ENCODE measurements around the gene UBP1. TPM values are rescaled to one million over a fixed set of nuclear protein-coding genes. Genes with fewer than 3 reads are reported as not detected.

The UBP1 gene
- total RNA-seq, 1 experiment from 2014 or later = 69.5 TPM

- Histone ChIP-seq H3K79me2 (ENCODE audit: insufficient read depth, low read length) (no peaks in the 10 kb centered on the region; the same call in 1 of the 2 replicates), H3K27ac (ENCODE audit: low read depth, low read length) (no peak overlapping the region), H3K9me3 (ENCODE audit: control insufficient read depth in 1 of 2, insufficient read depth in 1 of 2, low read depth in 1 of 2, low read length in 2 of 2) (no peaks in the 10 kb centered on the region), H2AFZ (ENCODE audit: low read depth, low read length, poor library complexity, severe bottlenecking) (no peak overlapping the region), H3K9ac (ENCODE audit: low read length) (no peak overlapping the region), H3K4me2 (ENCODE audit: low read length) (no peak overlapping the region), H3K27me3 (ENCODE audit: insufficient read depth, low read length) (no peaks in the 10 kb centered on the region), H3K36me3 (ENCODE audit: control insufficient read depth in 1 of 2, insufficient read depth in 2 of 2, low read length in 2 of 2) (peaks cover 59 to 69% of the 10 kb centered on the region in 2 experiments; a peak in 3 of 4 replicates), H3K4me1 (ENCODE audit: control insufficient read depth in 1 of 2, insufficient read depth in 2 of 2, low read length in 2 of 2) (peaks cover 6 to 8% of the 10 kb centered on the region in 2 experiments), H3K9me2 (ENCODE audit: insufficient read depth) (no peaks in the 10 kb centered on the region), H4K20me1 (ENCODE audit: insufficient read depth) (peaks cover 17% of the 10 kb centered on the region; the same call in 1 of the 2 replicates), H3K4me3 (replicated peaks in 1 of 2; ENCODE audit: low read depth in 1 of 2, low read length in 2 of 2) (no peak overlapping the region)
- CTCF ChIA-PET = interaction anchor here (0.6 kb wide), 1 partner anchor 267 kb away, joined by 3 read pairs; no protein-coding TSS in a partner anchor
- no TSS peak for BruUV-seq (replicated peaks)
- no peak for ATAC-seq
- RAD21 ChIA-PET (ENCODE audit: low non-redundant PET in 1 of 2, low total read pairs in 2 of 2, uncharacterized antibody in 2 of 2, unreplicated experiment in 2 of 2) = no interaction called here
- intact Hi-C loops (cut with micrococcal nuclease) = loop anchor here (10.0 kb wide), 1 partner anchor 376 kb away; no protein-coding TSS in a partner anchor
- TF ChIP-seq ATF3 (IDR thresholded peaks at IDR 0.05) (no peak), MAX (IDR thresholded peaks at IDR 0.05) (no peak), ZFX (IDR thresholded peaks at IDR 0.05) (no peak), CEBPB (IDR thresholded peaks at IDR 0.05; ENCODE audit: low read depth) (no peak), POLR2A (IDR thresholded peaks at IDR 0.05; ENCODE audit: borderline replicate concordance, extremely low read depth, insufficient read depth, insufficient read length) (no peak), TCF7L2 (IDR thresholded peaks at IDR 0.05; ENCODE audit: borderline replicate concordance, extremely low read depth, insufficient read depth, insufficient read length) (no peak), SP1 (IDR thresholded peaks at IDR 0.05; ENCODE audit: low read depth) (no peak), CTCF (IDR thresholded peaks at IDR 0.05 in 2 of 3, conservative IDR thresholded peaks at IDR 0.05 in 1 of 3; ENCODE audit: borderline replicate concordance in 1 of 3, insufficient read depth in 1 of 3, low read depth in 2 of 3, low read length in 2 of 3) (no peak), YY1 (IDR thresholded peaks at IDR 0.05; ENCODE audit: extremely low read depth, insufficient replicate concordance, low read depth, low read length) (no peak), ZNF274 (IDR thresholded peaks at IDR 0.05; ENCODE audit: low read depth, low read length) (no peak), SRF (IDR thresholded peaks at IDR 0.05; ENCODE audit: low read depth) (no peak), JUND (IDR thresholded peaks at IDR 0.05) (no peak), REST (IDR thresholded peaks at IDR 0.05; ENCODE audit: low read depth) (no peak), EGR1 (IDR thresholded peaks at IDR 0.05; ENCODE audit: low read depth) (no peak), ZBTB33 (IDR thresholded peaks at IDR 0.05; ENCODE audit: extremely low read depth, insufficient replicate concordance, low read length) (no peak), CBX3 (IDR thresholded peaks at IDR 0.05; ENCODE audit: low read depth) (no peak), SIN3A (IDR thresholded peaks at IDR 0.05; ENCODE audit: low read depth) (no peak)
- POLR2A ChIA-PET = no interaction called here
- no peak for DNase-seq (ENCODE audit: low read depth, low spot score)
Observed at GRCh38 chr3:33398410-33398809, 41.8 kb downstream of the UBP1 start.
